HG03025 (cell line): ENCODE results near the gene IFT43.

Source experiments
- ATAC-seq: cut with Tn5 transposase; IDR thresholded peaks from one replicate; pipeline ENCODE4 v1.9.1; 2021; ENCODE audit warnings: mild to moderate bottlenecking, moderate library complexity; ENCODE audit not compliant: unreplicated experiment, low FRiP score

Gene IFT43

GRCh38 chr14:76067536-76067935, 82.0 kb downstream of the IFT43 start:
- ATAC-seq, result no peak

- no peak for ATAC-seq
Observed at GRCh38 chr14:76073717-76074116, 88.2 kb downstream of the IFT43 start.

GRCh38 chr14:76077340-76077739, 91.8 kb downstream of the IFT43 start:
- ATAC-seq, result no peak

GRCh38 chr14:76078501-76078900, 92.9 kb downstream of the IFT43 start:
- ATAC-seq, result no peak

GRCh38 chr14:76080025-76080424, 94.5 kb downstream of the IFT43 start:
- no peak for ATAC-seq

GRCh38 chr14:76080471-76080870, 94.9 kb downstream of the IFT43 start:
- no peak for ATAC-seq

GRCh38 chr14:76081642-76082041, 96.1 kb downstream of the IFT43 start:
- no peak for ATAC-seq

- no peak for ATAC-seq
Observed at GRCh38 chr14:76083796-76084765, 98.5 kb downstream of the IFT43 start.

GRCh38 chr14:76085358-76085757, 99.8 kb downstream of the IFT43 start:
- ATAC-seq, result no peak

GRCh38 chr14:76086636-76087035, 101.1 kb downstream of the IFT43 start:
- ATAC-seq, result no peak

GRCh38 chr14:76088326-76088725, 102.8 kb downstream of the IFT43 start:
- ATAC-seq, result no peak

- ATAC-seq, result no peak
Observed at GRCh38 chr14:76088771-76089571, 103.4 kb downstream of the IFT43 start.

- no peak for ATAC-seq
Observed at GRCh38 chr14:76089575-76089974, 104.0 kb downstream of the IFT43 start.

- no peak for ATAC-seq
Observed at GRCh38 chr14:76090616-76091391, 105.2 kb downstream of the IFT43 start.

GRCh38 chr14:76093077-76093476, 107.5 kb downstream of the IFT43 start:
- ATAC-seq, result no peak

GRCh38 chr14:76096257-76096656, 110.7 kb downstream of the IFT43 start:
- no peak for ATAC-seq

GRCh38 chr14:76097547-76097946, 112.0 kb downstream of the IFT43 start:
- no peak for ATAC-seq

GRCh38 chr14:76098047-76098446, 112.5 kb downstream of the IFT43 start:
- ATAC-seq, result no peak

- ATAC-seq, result no peak
Observed at GRCh38 chr14:76098916-76099675, 113.5 kb downstream of the IFT43 start.

GRCh38 chr14:76100236-76100635, 114.7 kb downstream of the IFT43 start:
- no peak for ATAC-seq
